Osteocyte (in vitro differentiated cells): ENCODE measurements around the gene NUP210L. TPM values are rescaled to one million over a fixed set of nuclear protein-coding genes. Genes with fewer than 3 reads are reported as not detected.
A peak's percentile ranks its signal among the peaks of the same experiment; 100 is the strongest.

ENCODE experiments used
- DNase-seq: peaks from one replicate; pipeline ENCODE4 v3.0.0; 2021; ENCODE audit warnings: mixed read lengths; ENCODE audit not compliant: unreplicated experiment; ENCODE audit errors: extremely low spot score
- H3K27ac Mint-ChIP-seq: one replicate; pipeline ENCODE4 v1.8.0; 2021; ENCODE audit warnings: mild to moderate bottlenecking, mixed read lengths; ENCODE audit not compliant: unreplicated experiment
- H3K27me3 Mint-ChIP-seq: one replicate; pipeline ENCODE4 v1.8.0; 2021; ENCODE audit warnings: mixed read lengths; ENCODE audit not compliant: unreplicated experiment
- H3K36me3 Mint-ChIP-seq: one replicate; pipeline ENCODE4 v1.8.0; 2021; ENCODE audit warnings: mixed read lengths; ENCODE audit not compliant: unreplicated experiment
- H3K4me1 Mint-ChIP-seq: one replicate; pipeline ENCODE4 v1.8.0; 2021; ENCODE audit warnings: mixed read lengths; ENCODE audit not compliant: unreplicated experiment
- H3K4me3 Mint-ChIP-seq: one replicate; pipeline ENCODE4 v1.8.0; 2021; ENCODE audit warnings: mild to moderate bottlenecking, moderate library complexity, mixed read lengths; ENCODE audit not compliant: unreplicated experiment
- H3K9me3 Mint-ChIP-seq: one replicate; pipeline ENCODE4 v1.8.0; 2021; ENCODE audit warnings: mixed read lengths; ENCODE audit not compliant: unreplicated experiment
- total RNA-seq: library from RNA; stranded (reverse); gene quantifications from 2 replicates; pipeline ENCODE4 v1.2.1, GENCODE V29; 2021
- TF ChIP-seq, protein P1 (sequence below): fragments of 200-600 bp; sonication (generic); IDR thresholded peaks from 2 replicates; pipeline ENCODE4 v1.5.0; 2021; ENCODE audit warnings: antibody characterized with exemption, mild to moderate bottlenecking, moderate library complexity

Gene NUP210L
- total RNA-seq, 1 donor from 2014 or later = not detected

DNA sequence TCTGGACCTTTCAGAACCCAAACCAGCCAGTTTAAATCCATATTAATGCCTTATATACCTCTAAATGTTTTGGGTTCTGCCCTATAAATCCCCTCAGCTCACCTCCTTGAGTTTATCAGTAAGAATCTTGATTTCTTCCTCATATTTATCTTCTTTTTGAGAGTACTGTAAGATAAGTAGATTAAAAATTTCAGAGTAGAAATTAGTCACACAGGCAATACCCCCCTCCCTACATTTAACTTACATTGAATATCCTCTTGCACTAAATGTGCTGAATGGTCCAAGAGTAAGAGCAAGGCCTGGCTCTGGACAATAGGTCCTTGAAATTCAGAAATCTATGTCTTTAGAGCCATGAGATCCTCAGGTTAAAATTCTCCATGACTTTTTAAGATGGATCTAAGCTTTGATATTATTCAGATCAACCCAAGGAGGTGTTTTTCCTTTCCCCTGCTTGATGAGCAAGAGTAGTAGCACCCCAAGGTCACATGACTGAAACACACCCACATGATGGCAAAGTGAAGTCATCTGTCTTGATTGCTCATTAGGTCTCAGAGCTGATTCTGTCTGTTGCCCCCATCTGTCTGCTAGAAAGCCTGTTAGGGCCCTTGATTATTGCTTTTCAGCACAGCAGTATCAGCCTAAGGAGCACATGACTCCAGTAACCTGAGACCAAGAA lies 15.8 kb upstream of the NUP210L start:
- H3K27ac Mint-ChIP-seq = no peak overlapping the region
- no peaks in the 10 kb centered on the region for H3K27me3 Mint-ChIP-seq
- H3K4me3 Mint-ChIP-seq = no peak overlapping the region
- H3K36me3 Mint-ChIP-seq = peaks cover 48% of the 10 kb centered on the region
- peaks cover 1% of the 10 kb centered on the region for H3K4me1 Mint-ChIP-seq
- no peak for DNase-seq
- no peaks in the 10 kb centered on the region for H3K9me3 Mint-ChIP-seq
- TF ChIP-seq, protein P1, sequence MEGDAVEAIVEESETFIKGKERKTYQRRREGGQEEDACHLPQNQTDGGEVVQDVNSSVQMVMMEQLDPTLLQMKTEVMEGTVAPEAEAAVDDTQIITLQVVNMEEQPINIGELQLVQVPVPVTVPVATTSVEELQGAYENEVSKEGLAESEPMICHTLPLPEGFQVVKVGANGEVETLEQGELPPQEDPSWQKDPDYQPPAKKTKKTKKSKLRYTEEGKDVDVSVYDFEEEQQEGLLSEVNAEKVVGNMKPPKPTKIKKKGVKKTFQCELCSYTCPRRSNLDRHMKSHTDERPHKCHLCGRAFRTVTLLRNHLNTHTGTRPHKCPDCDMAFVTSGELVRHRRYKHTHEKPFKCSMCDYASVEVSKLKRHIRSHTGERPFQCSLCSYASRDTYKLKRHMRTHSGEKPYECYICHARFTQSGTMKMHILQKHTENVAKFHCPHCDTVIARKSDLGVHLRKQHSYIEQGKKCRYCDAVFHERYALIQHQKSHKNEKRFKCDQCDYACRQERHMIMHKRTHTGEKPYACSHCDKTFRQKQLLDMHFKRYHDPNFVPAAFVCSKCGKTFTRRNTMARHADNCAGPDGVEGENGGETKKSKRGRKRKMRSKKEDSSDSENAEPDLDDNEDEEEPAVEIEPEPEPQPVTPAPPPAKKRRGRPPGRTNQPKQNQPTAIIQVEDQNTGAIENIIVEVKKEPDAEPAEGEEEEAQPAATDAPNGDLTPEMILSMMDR = no peak

DNA sequence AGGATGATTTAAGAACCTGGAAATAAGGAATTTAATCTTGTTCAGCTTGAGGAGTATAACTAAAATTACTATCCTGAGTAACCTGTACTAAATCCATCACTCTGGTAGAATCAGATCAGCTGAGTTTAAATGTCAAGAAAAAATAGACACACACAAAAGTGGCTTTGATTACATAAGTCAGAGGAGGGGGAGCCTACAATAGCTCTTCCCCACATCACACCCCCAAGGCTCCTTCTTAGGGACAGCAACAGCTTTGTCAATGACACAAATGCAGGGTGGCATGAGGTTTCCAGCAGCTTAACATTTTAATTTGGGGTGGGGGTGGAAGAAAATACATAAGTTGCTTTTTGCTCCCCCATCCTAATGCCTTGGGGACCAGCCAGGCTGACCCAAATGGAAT lies 12.6 kb upstream of the NUP210L start:
- TF ChIP-seq, protein P1 = no peak
- DNase-seq = no peak
- Mint-ChIP-seq H3K4me1 (no peaks in the 10 kb centered on the region), H3K36me3 (peaks cover 69% of the 10 kb centered on the region), H3K27ac (peak overlapping the region; percentile 13), H3K4me3 (no peak overlapping the region), H3K9me3 (no peaks in the 10 kb centered on the region), H3K27me3 (no peaks in the 10 kb centered on the region)

DNA sequence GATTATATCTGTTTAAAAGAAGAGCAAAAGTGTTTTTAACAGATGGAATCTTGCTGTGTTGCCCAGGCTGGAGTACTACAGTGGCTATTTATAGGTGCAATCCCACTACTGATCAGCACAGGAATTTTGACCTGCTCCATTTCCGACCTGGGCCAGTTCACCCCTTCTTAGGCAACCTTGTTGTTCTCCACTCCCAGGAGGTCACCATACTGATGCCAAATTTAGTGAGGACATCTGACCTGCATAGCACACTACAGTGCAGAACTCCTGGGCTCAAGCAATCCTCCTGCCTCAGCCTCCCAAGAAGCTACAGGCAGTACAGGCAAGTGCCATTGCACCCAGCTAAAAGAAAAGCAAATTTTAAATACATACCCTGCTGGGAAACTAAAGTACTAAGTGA lies 11.3 kb upstream of the NUP210L start:
- Mint-ChIP-seq H3K4me3 (no peak overlapping the region), H3K36me3 (peaks cover 64% of the 10 kb centered on the region), H3K27ac (no peak overlapping the region), H3K4me1 (no peaks in the 10 kb centered on the region), H3K27me3 (no peaks in the 10 kb centered on the region), H3K9me3 (no peaks in the 10 kb centered on the region)
- DNase-seq = no peak
- TF ChIP-seq, protein P1 = no peak

DNA sequence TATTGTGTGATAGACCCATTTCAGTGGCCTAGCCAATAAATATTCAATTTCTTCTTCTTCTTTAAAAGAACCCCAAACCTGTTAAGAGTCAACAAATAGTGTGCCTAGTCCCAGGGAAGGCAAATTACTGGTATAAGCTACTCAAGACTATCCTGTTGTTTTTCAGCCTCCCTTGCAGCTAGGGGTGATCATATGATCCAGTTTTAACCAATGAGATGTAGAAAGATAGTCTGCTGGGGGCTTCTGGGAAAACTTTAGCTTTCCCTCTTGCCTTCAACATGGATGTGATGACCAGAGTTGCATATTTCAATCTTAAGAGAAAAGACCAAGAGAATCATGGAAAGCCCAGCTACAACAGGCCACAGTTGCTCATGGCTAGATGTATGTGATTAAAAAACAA lies 4.7 kb upstream of the NUP210L start:
- no peak for DNase-seq
- peaks cover 17% of the 10 kb centered on the region for H3K4me1 Mint-ChIP-seq
- H3K36me3 Mint-ChIP-seq = peaks cover 52% of the 10 kb centered on the region
- H3K27me3 Mint-ChIP-seq = no peaks in the 10 kb centered on the region
- TF ChIP-seq, protein P1 = no peak
- H3K9me3 Mint-ChIP-seq = peaks cover 4% of the 10 kb centered on the region
- H3K4me3 Mint-ChIP-seq = no peak overlapping the region
- H3K27ac Mint-ChIP-seq = no peak overlapping the region

DNA sequence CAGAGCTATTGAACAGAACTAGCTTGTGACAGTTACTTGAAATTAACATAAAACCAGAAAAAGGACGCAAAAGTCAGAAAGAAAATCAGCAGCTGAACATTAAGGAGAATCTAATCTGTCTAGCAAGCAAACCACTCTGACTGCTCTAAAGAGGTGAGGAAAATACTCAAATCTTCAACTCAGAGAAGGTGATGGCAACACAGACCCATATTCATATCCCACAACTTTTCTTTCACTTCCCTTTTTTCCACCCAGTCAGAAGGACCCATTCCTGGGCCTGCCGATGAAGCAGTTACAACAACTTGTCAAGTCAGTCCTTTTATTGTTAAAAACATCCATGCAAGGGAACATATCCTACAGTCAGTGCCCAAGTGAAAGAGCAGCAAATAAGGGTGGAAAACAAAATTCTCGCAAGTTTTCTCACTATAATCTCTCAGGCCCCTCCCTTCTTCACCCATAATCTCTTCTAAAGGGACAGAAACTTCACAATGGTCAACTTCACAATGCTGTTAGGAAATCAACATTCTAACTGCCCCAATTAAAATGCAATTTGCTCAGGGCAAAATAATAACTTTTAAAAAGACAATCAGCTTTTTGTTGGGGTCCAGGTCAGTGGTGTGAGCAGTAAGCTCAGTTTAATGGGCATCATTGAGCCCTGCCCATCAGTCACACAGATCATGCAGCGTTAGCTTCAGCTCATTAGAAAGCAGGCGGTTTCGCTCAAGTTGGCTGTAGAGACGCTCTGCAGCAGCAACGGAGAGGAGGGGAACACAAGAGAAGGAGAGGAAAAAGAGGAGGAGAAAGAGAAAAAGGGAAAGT lies 3.6 kb upstream of the NUP210L start:
- Mint-ChIP-seq H3K36me3 (peaks cover 47% of the 10 kb centered on the region), H3K9me3 (peaks cover 4% of the 10 kb centered on the region), H3K4me3 (no peak overlapping the region), H3K4me1 (peaks cover 21% of the 10 kb centered on the region), H3K27me3 (no peaks in the 10 kb centered on the region), H3K27ac (peak overlapping the region; percentile 60)
- DNase-seq = no peak
- TF ChIP-seq, protein P1 = no peak
